Measurements from ENCODE around the gene WFS1. TPM values are rescaled to one million over a fixed set of nuclear protein-coding genes. Genes with fewer than 3 reads are reported as not detected.

The WFS1 gene
- polyA plus RNA-seq, 1 of the 3 experiments (the other 2 are of a cell fraction): 18.7 TPM

DNA sequence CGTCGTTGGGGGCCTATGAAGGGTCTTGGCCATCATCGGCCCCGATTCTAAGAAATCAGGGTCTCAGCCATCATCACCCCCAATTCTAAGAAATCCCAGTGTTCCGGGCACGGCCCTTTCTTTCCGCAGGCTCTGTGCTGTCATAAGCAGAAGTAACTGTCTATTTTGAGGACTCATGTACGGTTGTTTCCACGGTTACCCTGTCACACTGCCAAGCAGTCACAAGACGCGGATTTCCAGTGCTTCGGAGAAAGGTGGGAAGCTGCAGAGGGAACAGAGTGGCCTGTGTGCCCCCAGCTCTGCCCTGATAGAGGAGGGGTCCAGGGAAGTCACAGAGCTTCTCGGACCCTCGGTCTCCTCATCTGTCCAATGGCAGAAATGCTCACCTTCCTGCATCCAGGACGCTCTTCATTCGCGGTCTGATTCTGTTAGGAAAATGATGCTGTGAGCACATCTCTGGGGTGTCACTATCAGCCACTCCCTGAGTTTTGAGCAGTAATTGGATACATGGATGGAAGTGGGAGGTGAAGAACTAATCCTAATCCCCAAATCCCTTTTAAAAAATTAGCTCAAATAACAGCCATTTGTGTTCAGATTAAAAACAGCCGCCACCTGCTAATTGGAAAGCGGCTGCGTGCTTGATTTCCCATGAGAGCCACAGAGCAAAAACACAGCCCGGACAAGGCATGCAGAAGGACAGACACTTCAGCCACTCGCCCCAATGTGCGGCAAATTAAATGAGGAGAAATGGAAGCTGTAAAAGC is 73.1 kb downstream of the WFS1 start:
- Histone ChIP-seq H3K36me3 (replicated peaks in 1 of 2; ENCODE audit: control insufficient read depth in 1 of 2, insufficient read depth in 2 of 2, low read length in 1 of 2) (no peaks in the 10 kb centered on the region), H3K27ac (ENCODE audit: low read depth in 2 of 2, low read length in 1 of 2) (no peak overlapping the region), H3K27me3 (ENCODE audit: insufficient read depth) (no peaks in the 10 kb centered on the region), H4K20me1 (ENCODE audit: insufficient read depth) (no peaks in the 10 kb centered on the region), H2AFZ (ENCODE audit: low read depth) (no peak overlapping the region), H3F3A (replicated peaks; ENCODE audit: insufficient read depth) (no peaks in the 10 kb centered on the region), H3K9me2 (no peaks in the 10 kb centered on the region), H3K9me3 (no peaks in the 10 kb centered on the region), H3K4me2 (no peak overlapping the region), H3K79me2 (ENCODE audit: insufficient read depth) (no peaks in the 10 kb centered on the region), H3K4me3 (ENCODE audit: low read depth in 2 of 2, low read length in 1 of 2) (no peak overlapping the region), H3K9ac (no peak overlapping the region), H3K4me1 (ENCODE audit: control insufficient read depth in 1 of 2, insufficient read depth in 2 of 2, low read depth in 1 of 2, low read length in 1 of 2) (no peaks in the 10 kb centered on the region)
- no peak for TF ChIP-seq TCF12 (IDR thresholded peaks at IDR 0.05)
- TF ChIP-seq, protein P1, sequence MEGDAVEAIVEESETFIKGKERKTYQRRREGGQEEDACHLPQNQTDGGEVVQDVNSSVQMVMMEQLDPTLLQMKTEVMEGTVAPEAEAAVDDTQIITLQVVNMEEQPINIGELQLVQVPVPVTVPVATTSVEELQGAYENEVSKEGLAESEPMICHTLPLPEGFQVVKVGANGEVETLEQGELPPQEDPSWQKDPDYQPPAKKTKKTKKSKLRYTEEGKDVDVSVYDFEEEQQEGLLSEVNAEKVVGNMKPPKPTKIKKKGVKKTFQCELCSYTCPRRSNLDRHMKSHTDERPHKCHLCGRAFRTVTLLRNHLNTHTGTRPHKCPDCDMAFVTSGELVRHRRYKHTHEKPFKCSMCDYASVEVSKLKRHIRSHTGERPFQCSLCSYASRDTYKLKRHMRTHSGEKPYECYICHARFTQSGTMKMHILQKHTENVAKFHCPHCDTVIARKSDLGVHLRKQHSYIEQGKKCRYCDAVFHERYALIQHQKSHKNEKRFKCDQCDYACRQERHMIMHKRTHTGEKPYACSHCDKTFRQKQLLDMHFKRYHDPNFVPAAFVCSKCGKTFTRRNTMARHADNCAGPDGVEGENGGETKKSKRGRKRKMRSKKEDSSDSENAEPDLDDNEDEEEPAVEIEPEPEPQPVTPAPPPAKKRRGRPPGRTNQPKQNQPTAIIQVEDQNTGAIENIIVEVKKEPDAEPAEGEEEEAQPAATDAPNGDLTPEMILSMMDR (IDR thresholded peaks at IDR 0.05): no peak
- no peak for TF ChIP-seq FOXJ3 (CRISPR knock-in tag; IDR thresholded peaks at IDR 0.05)
- no peak for TF ChIP-seq RAD21 (IDR thresholded peaks at IDR 0.05; ENCODE audit: low read length)
- TF ChIP-seq EZH2phosphoT487 (IDR thresholded peaks at IDR 0.05; ENCODE audit: borderline replicate concordance, low read depth): no peak
- no peak for TF ChIP-seq MXI1 (IDR thresholded peaks at IDR 0.05; ENCODE audit: low read depth, low read length)
- TF ChIP-seq, protein P2, sequence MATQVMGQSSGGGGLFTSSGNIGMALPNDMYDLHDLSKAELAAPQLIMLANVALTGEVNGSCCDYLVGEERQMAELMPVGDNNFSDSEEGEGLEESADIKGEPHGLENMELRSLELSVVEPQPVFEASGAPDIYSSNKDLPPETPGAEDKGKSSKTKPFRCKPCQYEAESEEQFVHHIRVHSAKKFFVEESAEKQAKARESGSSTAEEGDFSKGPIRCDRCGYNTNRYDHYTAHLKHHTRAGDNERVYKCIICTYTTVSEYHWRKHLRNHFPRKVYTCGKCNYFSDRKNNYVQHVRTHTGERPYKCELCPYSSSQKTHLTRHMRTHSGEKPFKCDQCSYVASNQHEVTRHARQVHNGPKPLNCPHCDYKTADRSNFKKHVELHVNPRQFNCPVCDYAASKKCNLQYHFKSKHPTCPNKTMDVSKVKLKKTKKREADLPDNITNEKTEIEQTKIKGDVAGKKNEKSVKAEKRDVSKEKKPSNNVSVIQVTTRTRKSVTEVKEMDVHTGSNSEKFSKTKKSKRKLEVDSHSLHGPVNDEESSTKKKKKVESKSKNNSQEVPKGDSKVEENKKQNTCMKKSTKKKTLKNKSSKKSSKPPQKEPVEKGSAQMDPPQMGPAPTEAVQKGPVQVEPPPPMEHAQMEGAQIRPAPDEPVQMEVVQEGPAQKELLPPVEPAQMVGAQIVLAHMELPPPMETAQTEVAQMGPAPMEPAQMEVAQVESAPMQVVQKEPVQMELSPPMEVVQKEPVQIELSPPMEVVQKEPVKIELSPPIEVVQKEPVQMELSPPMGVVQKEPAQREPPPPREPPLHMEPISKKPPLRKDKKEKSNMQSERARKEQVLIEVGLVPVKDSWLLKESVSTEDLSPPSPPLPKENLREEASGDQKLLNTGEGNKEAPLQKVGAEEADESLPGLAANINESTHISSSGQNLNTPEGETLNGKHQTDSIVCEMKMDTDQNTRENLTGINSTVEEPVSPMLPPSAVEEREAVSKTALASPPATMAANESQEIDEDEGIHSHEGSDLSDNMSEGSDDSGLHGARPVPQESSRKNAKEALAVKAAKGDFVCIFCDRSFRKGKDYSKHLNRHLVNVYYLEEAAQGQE (IDR thresholded peaks at IDR 0.05; ENCODE audit: low read depth, low read length): no peak
- DNase-seq: peak; percentile 50
- ChIA-PET POLR2A (no interaction called here), CTCF (interaction anchor here (0.8 to 12.4 kb wide), 5 partner anchors 8 to 204 kb away, joined by 3 to 123 read pairs (median 6); no protein-coding TSS in a partner anchor)
- WGBS (ENCODE audit: low lambda C conversion rate): 55% methylated on average over 23 of the region's 23 CpGs

DNA sequence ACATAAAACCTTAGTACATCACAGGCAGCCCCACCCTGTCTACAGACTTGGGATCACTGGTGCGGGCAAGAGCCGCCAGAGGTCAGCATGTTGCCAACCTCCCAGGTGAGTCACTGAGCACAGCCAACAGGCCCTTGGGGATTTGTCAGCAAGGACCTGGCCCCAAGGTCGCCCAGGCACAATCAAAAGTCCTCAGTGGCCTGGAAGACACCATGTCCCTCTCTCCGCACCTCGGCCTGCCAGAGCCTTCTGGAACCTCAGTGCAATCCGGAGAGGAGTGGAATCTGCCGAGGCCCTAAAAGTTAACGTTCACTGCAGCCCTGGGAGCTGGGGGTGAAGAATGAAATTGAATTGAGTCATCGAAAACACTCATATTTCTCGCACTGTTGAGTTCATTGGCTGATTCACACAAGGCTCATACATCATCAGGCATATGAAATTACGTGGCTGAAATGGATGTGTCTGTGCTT is 74.3 kb downstream of the WFS1 start:
- POLR2A ChIA-PET: no interaction called here
- Histone ChIP-seq H4K20me1 (ENCODE audit: insufficient read depth) (no peaks in the 10 kb centered on the region), H3K9me3 (no peaks in the 10 kb centered on the region), H3K36me3 (replicated peaks in 1 of 2; ENCODE audit: control insufficient read depth in 1 of 2, insufficient read depth in 2 of 2, low read length in 1 of 2) (no peaks in the 10 kb centered on the region), H3K4me2 (no peak overlapping the region), H3K4me3 (ENCODE audit: low read depth in 2 of 2, low read length in 1 of 2) (no peak overlapping the region), H3K79me2 (ENCODE audit: insufficient read depth) (no peaks in the 10 kb centered on the region), H3K27ac (ENCODE audit: low read depth in 2 of 2, low read length in 1 of 2) (no peak overlapping the region), H3K4me1 (ENCODE audit: control insufficient read depth in 1 of 2, insufficient read depth in 2 of 2, low read depth in 1 of 2, low read length in 1 of 2) (no peaks in the 10 kb centered on the region), H2AFZ (ENCODE audit: low read depth) (0 out of 2 replicates have a peak overlapping the region, but pooled peaks have one; percentile 5), H3K27me3 (ENCODE audit: insufficient read depth) (no peaks in the 10 kb centered on the region), H3K9ac (no peak overlapping the region), H3F3A (replicated peaks; ENCODE audit: insufficient read depth) (no peaks in the 10 kb centered on the region), H3K9me2 (no peaks in the 10 kb centered on the region)
- WGBS (ENCODE audit: low lambda C conversion rate): 38% methylated on average over 11 of the region's 11 CpGs
- no peak for DNase-seq
- TF ChIP-seq FOSL2 (IDR thresholded peaks at IDR 0.05; ENCODE audit: borderline replicate concordance, low read depth): peak; percentile 55; the same call in 1 of the 2 replicates
- TF ChIP-seq, protein P1 (IDR thresholded peaks at IDR 0.05): no peak
- CTCF ChIA-PET: interaction anchor here (1.4 to 12.4 kb wide), 3 partner anchors 10 to 93 kb away, joined by 3 to 123 read pairs (median 7); no protein-coding TSS in a partner anchor
